GM19372 (cell line): ENCODE data around the gene MDP1.

ENCODE experiments used
- ATAC-seq: cut with Tn5 transposase; IDR thresholded peaks from one replicate; pipeline ENCODE4 v1.9.1; 2021; ENCODE audit warnings: mild to moderate bottlenecking, low read depth, moderate library complexity; ENCODE audit not compliant: unreplicated experiment

The MDP1 gene

DNA sequence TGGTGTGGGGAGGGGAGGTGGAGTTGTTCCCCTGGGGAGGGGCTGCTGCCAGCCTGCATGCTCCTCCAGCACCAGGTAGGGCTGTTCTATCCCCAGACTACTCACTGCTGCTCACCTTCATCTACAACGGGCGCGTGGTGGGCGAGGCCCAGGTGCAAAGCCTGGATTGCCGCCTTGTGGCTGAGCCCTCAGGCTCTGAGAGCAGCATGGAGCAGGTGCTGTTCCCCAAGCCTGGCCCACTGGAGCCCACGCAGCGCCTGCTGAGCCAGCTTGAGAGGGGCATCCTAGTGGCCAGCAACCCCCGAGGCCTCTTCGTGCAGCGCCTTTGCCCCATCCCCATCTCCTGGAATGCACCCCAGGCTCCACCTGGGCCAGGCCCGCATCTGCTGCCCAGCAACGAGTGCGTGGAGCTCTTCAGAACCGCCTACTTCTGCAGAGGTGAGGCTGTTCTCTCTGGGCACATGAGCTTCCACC, 51.3 kb downstream of the MDP1 start:
- ATAC-seq = no peak
